Vagina (tissue), 2 donors: Measurements from ENCODE around the gene TRAF2.

Experiments used
- POLR2AphosphoS5 ChIP-seq, 2 donors: sonication (generic); formaldehyde crosslinking; IDR thresholded peaks; one replicate each; pipeline ENCODE4 v1.9.0; 2017; ENCODE audit warnings: antibody characterized with exemption in 2 of 2, mild to moderate bottlenecking in 2 of 2, low read depth in 1 of 2; ENCODE audit not compliant: insufficient read depth in 1 of 2
- TF ChIP-seq, protein P1 (sequence below), 3 experiments: fragments of 450-650 bp in 2 of 3; fragments of 200-600 bp in 1 of 3; sonication (generic) in 1 of 3; IDR thresholded peaks; one replicate each; pipeline ENCODE4 v1.5.1; 2017 to 2019; ENCODE audit warnings: antibody characterized with exemption in 3 of 3, mild to moderate bottlenecking in 2 of 3, moderate library complexity in 2 of 3

DNA sequence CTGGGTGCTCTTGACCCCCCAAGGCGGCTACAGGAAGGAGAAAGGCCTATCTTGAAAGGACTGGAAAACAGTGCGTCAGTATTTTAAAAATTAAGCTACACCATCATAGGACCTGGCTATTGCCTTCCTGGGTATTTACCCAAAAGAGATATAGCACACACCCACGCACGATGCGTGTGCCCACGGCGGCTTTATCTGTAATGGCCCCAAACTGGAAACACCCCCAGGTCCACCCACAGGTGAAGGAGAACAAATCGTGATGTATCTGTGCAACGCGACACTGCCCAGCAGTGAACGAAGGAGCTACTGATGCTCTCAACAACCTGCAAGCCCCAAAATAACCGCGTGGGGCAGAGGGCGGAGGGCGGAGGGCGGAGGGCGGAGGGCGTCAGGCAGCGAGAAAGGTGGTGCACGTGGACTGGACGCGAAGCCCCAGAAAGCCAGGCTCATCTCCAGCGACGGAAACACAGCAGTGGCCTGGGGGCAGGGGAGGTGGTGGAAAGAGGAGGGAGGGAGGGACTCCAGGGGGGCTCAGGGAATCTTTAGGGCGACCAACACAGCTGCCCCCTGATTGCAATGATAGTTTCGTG, 78.6 kb downstream of the TRAF2 start:
- TF ChIP-seq, protein P1, sequence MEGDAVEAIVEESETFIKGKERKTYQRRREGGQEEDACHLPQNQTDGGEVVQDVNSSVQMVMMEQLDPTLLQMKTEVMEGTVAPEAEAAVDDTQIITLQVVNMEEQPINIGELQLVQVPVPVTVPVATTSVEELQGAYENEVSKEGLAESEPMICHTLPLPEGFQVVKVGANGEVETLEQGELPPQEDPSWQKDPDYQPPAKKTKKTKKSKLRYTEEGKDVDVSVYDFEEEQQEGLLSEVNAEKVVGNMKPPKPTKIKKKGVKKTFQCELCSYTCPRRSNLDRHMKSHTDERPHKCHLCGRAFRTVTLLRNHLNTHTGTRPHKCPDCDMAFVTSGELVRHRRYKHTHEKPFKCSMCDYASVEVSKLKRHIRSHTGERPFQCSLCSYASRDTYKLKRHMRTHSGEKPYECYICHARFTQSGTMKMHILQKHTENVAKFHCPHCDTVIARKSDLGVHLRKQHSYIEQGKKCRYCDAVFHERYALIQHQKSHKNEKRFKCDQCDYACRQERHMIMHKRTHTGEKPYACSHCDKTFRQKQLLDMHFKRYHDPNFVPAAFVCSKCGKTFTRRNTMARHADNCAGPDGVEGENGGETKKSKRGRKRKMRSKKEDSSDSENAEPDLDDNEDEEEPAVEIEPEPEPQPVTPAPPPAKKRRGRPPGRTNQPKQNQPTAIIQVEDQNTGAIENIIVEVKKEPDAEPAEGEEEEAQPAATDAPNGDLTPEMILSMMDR (IDR thresholded peaks at IDR 0.05), result no peak
- no peak for TF ChIP-seq POLR2AphosphoS5 (IDR thresholded peaks at IDR 0.05; ENCODE audit: insufficient read depth in 1 of 2, low read depth in 1 of 2)
